HepG2 (cell line): ENCODE results near the gene MACROD2. TPM values are rescaled to one million over a fixed set of nuclear protein-coding genes. Genes with fewer than 3 reads are reported as not detected.

Experiments used
- ARNT2 ChIP-seq: sonication (generic); formaldehyde crosslinking; IDR thresholded peaks from 2 replicates; pipeline ENCODE4 v1.8.0; 2022; ENCODE audit warnings: mild to moderate bottlenecking, low read depth, missing genetic modification reagents, moderate library complexity
- IRF1 ChIP-seq: sonication (generic); formaldehyde crosslinking; IDR thresholded peaks from 2 replicates; pipeline ENCODE4 v1.4.0; 2020; ENCODE audit warnings: low read depth, mild to moderate bottlenecking, missing genetic modification reagents
- IRX3 ChIP-seq: sonication (generic); formaldehyde crosslinking; IDR thresholded peaks from 2 replicates; pipeline ENCODE4 v1.8.1; 2023; ENCODE audit warnings: mild to moderate bottlenecking, low read depth, missing genetic modification reagents, borderline replicate concordance
- NBN ChIP-seq: fragments of 450-650 bp; conservative IDR thresholded peaks from 2 replicates; pipeline ENCODE4 v1.6.1; 2017
- PHF8 ChIP-seq: sonication (generic); formaldehyde crosslinking; IDR thresholded peaks from 2 replicates; pipeline ENCODE4 v1.5.0; 2020; ENCODE audit warnings: missing genetic modification reagents
- TBX2 ChIP-seq: sonication (generic); formaldehyde crosslinking; IDR thresholded peaks from 2 replicates; pipeline ENCODE4 v1.5.0; 2020; ENCODE audit warnings: missing genetic modification reagents, mild to moderate bottlenecking, borderline replicate concordance
- UBTF ChIP-seq: sonication (generic); formaldehyde crosslinking; IDR thresholded peaks from 2 replicates; pipeline ENCODE4 v1.4.0; 2020; ENCODE audit warnings: mild to moderate bottlenecking, missing genetic modification reagents
- ZBTB43 ChIP-seq: sonication (generic); formaldehyde crosslinking; conservative IDR thresholded peaks from 2 replicates; pipeline ENCODE4 v1.4.0; 2020; ENCODE audit warnings: missing genetic modification reagents
- ZBTB7A ChIP-seq: sonication (generic); formaldehyde crosslinking; IDR thresholded peaks from 2 replicates; pipeline ENCODE4 v1.8.0; 2022; ENCODE audit warnings: mild to moderate bottlenecking, missing genetic modification reagents
- ZNF550 ChIP-seq: sonication (generic); formaldehyde crosslinking; IDR thresholded peaks from 2 replicates; pipeline ENCODE4 v1.4.0; 2020; ENCODE audit warnings: mild to moderate bottlenecking, missing genetic modification reagents, borderline replicate concordance
- ZNF607 ChIP-seq: sonication (generic); formaldehyde crosslinking; IDR thresholded peaks from 2 replicates; pipeline ENCODE4 v1.5.1; 2020; ENCODE audit warnings: missing genetic modification reagents, mild to moderate bottlenecking, borderline replicate concordance
- ZNF746 ChIP-seq: sonication (generic); formaldehyde crosslinking; IDR thresholded peaks from 2 replicates; pipeline ENCODE4 v1.8.0; 2022; ENCODE audit warnings: mild to moderate bottlenecking, missing genetic modification reagents
- polyA plus RNA-seq, 8 experiments: library from polyadenylated mRNA; depleted of rRNA in 3 of 8; stranded (reverse) in 7 of 8; unstranded in 1 of 8; fragments of >200 nt; fragmentation: Illumina TruSeq in 4 of 8; extraction: Trizol in 4 of 8; gene quantifications; 2 replicates each; pipeline versions ENCODE4 v1.2.1 to v1.2.3, GENCODE V29; 2011 to 2016; ENCODE audit warnings: low read depth in 4 of 8, missing spikeins in 1 of 8, mixed read lengths in 1 of 8; ENCODE audit not compliant: insufficient read depth in 1 of 8
- total RNA-seq, 5 experiments: library from RNA; depleted of rRNA; stranded (reverse); fragments of >200 nt; fragmentation: Illumina TruSeq; extraction: Trizol; gene quantifications; 2 replicates each; pipeline ENCODE4 v1.2.3, GENCODE V29; 2016; ENCODE audit warnings: low read depth in 1 of 5
- TF ChIP-seq, protein P1 (sequence below): sonication (generic); formaldehyde crosslinking; IDR thresholded peaks from 2 replicates; pipeline ENCODE4 v1.4.0; 2020; ENCODE audit warnings: missing genetic modification reagents
- TF ChIP-seq, protein P2 (sequence below): sonication (generic); formaldehyde crosslinking; IDR thresholded peaks from 2 replicates; pipeline ENCODE4 v1.5.1; 2020; ENCODE audit warnings: mild to moderate bottlenecking, missing genetic modification reagents, borderline replicate concordance
- TF ChIP-seq, protein P3 (sequence below): sonication (generic); formaldehyde crosslinking; IDR thresholded peaks from 2 replicates; pipeline ENCODE4 v1.4.0; 2020; ENCODE audit warnings: missing genetic modification reagents

The MACROD2 gene
- total and polyA plus RNA-seq, 2 of the 13 experiments (the other 11 are each of a cell fraction or from before 2014, with no cell fraction given): 0.13 to 0.51 TPM

DNA sequence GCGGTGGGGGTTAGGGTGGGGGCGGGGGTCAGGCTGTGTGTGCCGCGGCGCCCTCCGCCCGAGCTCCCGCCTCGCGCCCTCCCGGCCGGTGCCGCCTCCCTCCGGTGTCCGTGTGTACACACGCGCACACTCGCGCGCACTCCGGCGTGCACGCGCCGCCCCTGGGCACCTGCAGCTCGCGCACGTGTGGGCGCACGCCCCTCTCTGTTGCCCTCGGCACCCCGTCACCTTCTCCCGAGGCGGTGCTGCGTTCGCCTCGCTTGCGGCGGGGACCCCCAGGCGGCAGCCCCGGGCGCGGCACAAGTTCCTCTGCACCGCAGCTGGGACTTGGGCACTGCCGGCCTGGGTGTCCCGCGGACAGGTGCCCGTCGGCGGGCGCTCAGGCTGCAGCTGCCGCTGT, 525 bp downstream of the MACROD2 start (continued):
- TF ChIP-seq, protein P1, sequence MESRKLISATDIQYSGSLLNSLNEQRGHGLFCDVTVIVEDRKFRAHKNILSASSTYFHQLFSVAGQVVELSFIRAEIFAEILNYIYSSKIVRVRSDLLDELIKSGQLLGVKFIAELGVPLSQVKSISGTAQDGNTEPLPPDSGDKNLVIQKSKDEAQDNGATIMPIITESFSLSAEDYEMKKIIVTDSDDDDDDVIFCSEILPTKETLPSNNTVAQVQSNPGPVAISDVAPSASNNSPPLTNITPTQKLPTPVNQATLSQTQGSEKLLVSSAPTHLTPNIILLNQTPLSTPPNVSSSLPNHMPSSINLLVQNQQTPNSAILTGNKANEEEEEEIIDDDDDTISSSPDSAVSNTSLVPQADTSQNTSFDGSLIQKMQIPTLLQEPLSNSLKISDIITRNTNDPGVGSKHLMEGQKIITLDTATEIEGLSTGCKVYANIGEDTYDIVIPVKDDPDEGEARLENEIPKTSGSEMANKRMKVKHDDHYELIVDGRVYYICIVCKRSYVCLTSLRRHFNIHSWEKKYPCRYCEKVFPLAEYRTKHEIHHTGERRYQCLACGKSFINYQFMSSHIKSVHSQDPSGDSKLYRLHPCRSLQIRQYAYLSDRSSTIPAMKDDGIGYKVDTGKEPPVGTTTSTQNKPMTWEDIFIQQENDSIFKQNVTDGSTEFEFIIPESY (CRISPR knock-in tag): no peak
- TF ChIP-seq ZNF746 (CRISPR knock-in tag) (no peak), ARNT2 (CRISPR knock-in tag) (0 out of 2 replicates have a peak, but pooled peaks have one; percentile 42), ZNF550 (CRISPR knock-in tag) (no peak), PHF8 (CRISPR knock-in tag) (0 out of 2 replicates have a peak, but pooled peaks have one; percentile 28), NBN (no peak), ZNF607 (CRISPR knock-in tag) (no peak), TBX2 (CRISPR knock-in tag) (no peak), UBTF (peak; percentile 42; the same call in 1 of the 2 replicates), ZBTB7A (CRISPR knock-in tag) (peak; percentile 37; the same call in 1 of the 2 replicates), IRX3 (CRISPR knock-in tag) (no peak), ZBTB43 (0 out of 2 replicates have a peak, but pooled peaks have one; percentile 49), IRF1 (CRISPR knock-in tag) (no peak)
- TF ChIP-seq, protein P2, sequence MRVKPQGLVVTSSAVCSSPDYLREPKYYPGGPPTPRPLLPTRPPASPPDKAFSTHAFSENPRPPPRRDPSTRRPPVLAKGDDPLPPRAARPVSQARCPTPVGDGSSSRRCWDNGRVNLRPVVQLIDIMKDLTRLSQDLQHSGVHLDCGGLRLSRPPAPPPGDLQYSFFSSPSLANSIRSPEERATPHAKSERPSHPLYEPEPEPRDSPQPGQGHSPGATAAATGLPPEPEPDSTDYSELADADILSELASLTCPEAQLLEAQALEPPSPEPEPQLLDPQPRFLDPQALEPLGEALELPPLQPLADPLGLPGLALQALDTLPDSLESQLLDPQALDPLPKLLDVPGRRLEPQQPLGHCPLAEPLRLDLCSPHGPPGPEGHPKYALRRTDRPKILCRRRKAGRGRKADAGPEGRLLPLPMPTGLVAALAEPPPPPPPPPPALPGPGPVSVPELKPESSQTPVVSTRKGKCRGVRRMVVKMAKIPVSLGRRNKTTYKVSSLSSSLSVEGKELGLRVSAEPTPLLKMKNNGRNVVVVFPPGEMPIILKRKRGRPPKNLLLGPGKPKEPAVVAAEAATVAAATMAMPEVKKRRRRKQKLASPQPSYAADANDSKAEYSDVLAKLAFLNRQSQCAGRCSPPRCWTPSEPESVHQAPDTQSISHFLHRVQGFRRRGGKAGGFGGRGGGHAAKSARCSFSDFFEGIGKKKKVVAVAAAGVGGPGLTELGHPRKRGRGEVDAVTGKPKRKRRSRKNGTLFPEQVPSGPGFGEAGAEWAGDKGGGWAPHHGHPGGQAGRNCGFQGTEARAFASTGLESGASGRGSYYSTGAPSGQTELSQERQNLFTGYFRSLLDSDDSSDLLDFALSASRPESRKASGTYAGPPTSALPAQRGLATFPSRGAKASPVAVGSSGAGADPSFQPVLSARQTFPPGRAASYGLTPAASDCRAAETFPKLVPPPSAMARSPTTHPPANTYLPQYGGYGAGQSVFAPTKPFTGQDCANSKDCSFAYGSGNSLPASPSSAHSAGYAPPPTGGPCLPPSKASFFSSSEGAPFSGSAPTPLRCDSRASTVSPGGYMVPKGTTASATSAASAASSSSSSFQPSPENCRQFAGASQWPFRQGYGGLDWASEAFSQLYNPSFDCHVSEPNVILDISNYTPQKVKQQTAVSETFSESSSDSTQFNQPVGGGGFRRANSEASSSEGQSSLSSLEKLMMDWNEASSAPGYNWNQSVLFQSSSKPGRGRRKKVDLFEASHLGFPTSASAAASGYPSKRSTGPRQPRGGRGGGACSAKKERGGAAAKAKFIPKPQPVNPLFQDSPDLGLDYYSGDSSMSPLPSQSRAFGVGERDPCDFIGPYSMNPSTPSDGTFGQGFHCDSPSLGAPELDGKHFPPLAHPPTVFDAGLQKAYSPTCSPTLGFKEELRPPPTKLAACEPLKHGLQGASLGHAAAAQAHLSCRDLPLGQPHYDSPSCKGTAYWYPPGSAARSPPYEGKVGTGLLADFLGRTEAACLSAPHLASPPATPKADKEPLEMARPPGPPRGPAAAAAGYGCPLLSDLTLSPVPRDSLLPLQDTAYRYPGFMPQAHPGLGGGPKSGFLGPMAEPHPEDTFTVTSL (CRISPR knock-in tag): no peak
- TF ChIP-seq, protein P3, sequence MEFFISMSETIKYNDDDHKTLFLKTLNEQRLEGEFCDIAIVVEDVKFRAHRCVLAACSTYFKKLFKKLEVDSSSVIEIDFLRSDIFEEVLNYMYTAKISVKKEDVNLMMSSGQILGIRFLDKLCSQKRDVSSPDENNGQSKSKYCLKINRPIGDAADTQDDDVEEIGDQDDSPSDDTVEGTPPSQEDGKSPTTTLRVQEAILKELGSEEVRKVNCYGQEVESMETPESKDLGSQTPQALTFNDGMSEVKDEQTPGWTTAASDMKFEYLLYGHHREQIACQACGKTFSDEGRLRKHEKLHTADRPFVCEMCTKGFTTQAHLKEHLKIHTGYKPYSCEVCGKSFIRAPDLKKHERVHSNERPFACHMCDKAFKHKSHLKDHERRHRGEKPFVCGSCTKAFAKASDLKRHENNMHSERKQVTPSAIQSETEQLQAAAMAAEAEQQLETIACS: peak; percentile 90
